ENCODE data around the gene SELPLG. TPM values are rescaled to one million over a fixed set of nuclear protein-coding genes. Genes with fewer than 3 reads are reported as not detected.

SELPLG gene
- total RNA-seq, 2 donors from 2014 or later: 2.6 to 5.3 TPM

GRCh38 chr12:108622921-108623514 lies 10.7 kb downstream of the SELPLG start:
- WGBS: 85% methylated on average over 14 of the region's 14 CpGs
- H3K27me3 ChIP-seq (replicated peaks; ENCODE audit: insufficient read depth): no peaks in the 10 kb centered on the region

GRCh38 chr12:108622421-108622820 lies 11.3 kb downstream of the SELPLG start:
- WGBS: 56% methylated on average over 4 of the region's 4 CpGs
- intact Hi-C loops (cut with DNase I): no loop called here

More at GRCh38 chr12:108622921-108623514, 10.7 kb downstream of the SELPLG start:
- intact Hi-C loops (cut with DNase I): no loop called here
- TF ChIP-seq POLR2AphosphoS5 (IDR thresholded peaks at IDR 0.05) (no peak), POLR2A (IDR thresholded peaks at IDR 0.05) (no peak), CTCF (IDR thresholded peaks at IDR 0.05) (no peak)
- Histone ChIP-seq H3K27ac (no peak overlapping the region), H3K9me3 (no peaks in the 10 kb centered on the region), H3K4me1 (replicated peaks) (peaks cover 3% of the 10 kb centered on the region), H3K36me3 (no peaks in the 10 kb centered on the region), H3K4me3 (no peak overlapping the region)
- DNase-seq (ENCODE audit: low spot score): no peak

GRCh38 chr12:108621161-108621560 lies 12.5 kb downstream of the SELPLG start:
- Histone ChIP-seq H3K4me1 (replicated peaks) (peaks cover 3% of the 10 kb centered on the region), H3K9me3 (no peaks in the 10 kb centered on the region), H3K4me3 (no peak overlapping the region), H3K27ac (no peak overlapping the region), H3K36me3 (no peaks in the 10 kb centered on the region), H3K27me3 (replicated peaks; ENCODE audit: insufficient read depth) (no peaks in the 10 kb centered on the region)
- DNase-seq (ENCODE audit: low spot score): no peak
- WGBS: 77% methylated on average over 3 of the region's 3 CpGs
- TF ChIP-seq POLR2A (IDR thresholded peaks at IDR 0.05): no peak
- no peak for TF ChIP-seq CTCF (IDR thresholded peaks at IDR 0.05)
- no peak for TF ChIP-seq POLR2AphosphoS5 (IDR thresholded peaks at IDR 0.05)
- intact Hi-C loops (cut with DNase I): no loop called here

More at GRCh38 chr12:108622421-108622820, 11.3 kb downstream of the SELPLG start:
- Histone ChIP-seq H3K27me3 (replicated peaks; ENCODE audit: insufficient read depth) (no peaks in the 10 kb centered on the region), H3K36me3 (no peaks in the 10 kb centered on the region), H3K27ac (no peak overlapping the region), H3K9me3 (no peaks in the 10 kb centered on the region), H3K4me3 (no peak overlapping the region), H3K4me1 (replicated peaks) (peaks cover 3% of the 10 kb centered on the region)
- no peak for TF ChIP-seq POLR2A (IDR thresholded peaks at IDR 0.05)
- no peak for TF ChIP-seq CTCF (IDR thresholded peaks at IDR 0.05)
- TF ChIP-seq POLR2AphosphoS5 (IDR thresholded peaks at IDR 0.05): no peak
- DNase-seq (ENCODE audit: low spot score): no peak

- H3K4me3 ChIP-seq: no peak overlapping the region
- no peaks in the 10 kb centered on the region for H3K36me3 ChIP-seq
- H3K27me3 ChIP-seq (replicated peaks; ENCODE audit: insufficient read depth): no peaks in the 10 kb centered on the region
- TF ChIP-seq POLR2A (IDR thresholded peaks at IDR 0.05) (no peak), CTCF (IDR thresholded peaks at IDR 0.05) (no peak), POLR2AphosphoS5 (IDR thresholded peaks at IDR 0.05) (no peak)
- no peak overlapping the region for H3K27ac ChIP-seq
- 91% methylated on average over 10 of the region's 10 CpGs for WGBS
- DNase-seq (ENCODE audit: low spot score): no peak
- H3K4me1 ChIP-seq (replicated peaks): no peaks in the 10 kb centered on the region
- intact Hi-C loops (cut with DNase I): no loop called here
- H3K9me3 ChIP-seq: no peaks in the 10 kb centered on the region
These were observed 13.3 kb downstream of the SELPLG start for GRCh38 chr12:108620236-108620879.

All from prostate gland (tissue), 2 donors.